ENCODE measurements around the gene CDH13.
A peak's percentile ranks its signal among the peaks of the same experiment; 100 is the strongest.

Gene CDH13

GRCh38 chr16:83542491-83542890 is 915.7 kb downstream of the CDH13 start:
- DNase-seq: no peak

- peak; percentile 6 for DNase-seq
These were observed 922.8 kb downstream of the CDH13 start for GRCh38 chr16:83549316-83550182.

GRCh38 chr16:83550183-83550569 is 923.4 kb downstream of the CDH13 start:
- DNase-seq: peak; percentile 46

GRCh38 chr16:83552228-83552627 is 925.5 kb downstream of the CDH13 start:
- no peak for DNase-seq

- no peak for DNase-seq
These were observed 926.2 kb downstream of the CDH13 start for GRCh38 chr16:83552930-83553329.

- DNase-seq: no peak
These were observed 927.3 kb downstream of the CDH13 start for GRCh38 chr16:83554096-83554495.

- DNase-seq: no peak
These were observed 927.8 kb downstream of the CDH13 start for GRCh38 chr16:83554540-83554939.

GRCh38 chr16:83561876-83562275 is 935.1 kb downstream of the CDH13 start:
- DNase-seq: no peak

GRCh38 chr16:83568345-83568744 is 941.6 kb downstream of the CDH13 start:
- DNase-seq: no peak

GRCh38 chr16:83574388-83574787 is 947.6 kb downstream of the CDH13 start:
- DNase-seq: no peak

GRCh38 chr16:83577078-83577745 is 950.4 kb downstream of the CDH13 start:
- no peak for DNase-seq

- DNase-seq: no peak
These were observed 951.4 kb downstream of the CDH13 start for GRCh38 chr16:83578171-83578570.

GRCh38 chr16:83579027-83579426 is 952.3 kb downstream of the CDH13 start:
- DNase-seq: no peak

- no peak for DNase-seq
These were observed 952.7 kb downstream of the CDH13 start for GRCh38 chr16:83579436-83579835.

GRCh38 chr16:83581082-83581481 is 954.3 kb downstream of the CDH13 start:
- no peak for DNase-seq

GRCh38 chr16:83581994-83582747 is 955.4 kb downstream of the CDH13 start:
- DNase-seq: no peak

GRCh38 chr16:83586036-83586435 is 959.3 kb downstream of the CDH13 start:
- no peak for DNase-seq

GRCh38 chr16:83586461-83587200 is 959.9 kb downstream of the CDH13 start:
- no peak for DNase-seq

- no peak for DNase-seq
These were observed 960.4 kb downstream of the CDH13 start for GRCh38 chr16:83587201-83587600.

- no peak for DNase-seq
These were observed 961.3 kb downstream of the CDH13 start for GRCh38 chr16:83588070-83588469.

GRCh38 chr16:83589576-83589975 is 962.8 kb downstream of the CDH13 start:
- no peak for DNase-seq

GRCh38 chr16:83592778-83593177 is 966.0 kb downstream of the CDH13 start:
- DNase-seq: no peak
